NCI-H748 (cell line): ENCODE data around the gene ZNF512B.

Experiments
- DNase-seq: peaks from one replicate; lab custom pipeline; 2025; ENCODE audit not compliant: unreplicated experiment; lab: John Stamatoyannopoulos, UW

Gene ZNF512B

DNA sequence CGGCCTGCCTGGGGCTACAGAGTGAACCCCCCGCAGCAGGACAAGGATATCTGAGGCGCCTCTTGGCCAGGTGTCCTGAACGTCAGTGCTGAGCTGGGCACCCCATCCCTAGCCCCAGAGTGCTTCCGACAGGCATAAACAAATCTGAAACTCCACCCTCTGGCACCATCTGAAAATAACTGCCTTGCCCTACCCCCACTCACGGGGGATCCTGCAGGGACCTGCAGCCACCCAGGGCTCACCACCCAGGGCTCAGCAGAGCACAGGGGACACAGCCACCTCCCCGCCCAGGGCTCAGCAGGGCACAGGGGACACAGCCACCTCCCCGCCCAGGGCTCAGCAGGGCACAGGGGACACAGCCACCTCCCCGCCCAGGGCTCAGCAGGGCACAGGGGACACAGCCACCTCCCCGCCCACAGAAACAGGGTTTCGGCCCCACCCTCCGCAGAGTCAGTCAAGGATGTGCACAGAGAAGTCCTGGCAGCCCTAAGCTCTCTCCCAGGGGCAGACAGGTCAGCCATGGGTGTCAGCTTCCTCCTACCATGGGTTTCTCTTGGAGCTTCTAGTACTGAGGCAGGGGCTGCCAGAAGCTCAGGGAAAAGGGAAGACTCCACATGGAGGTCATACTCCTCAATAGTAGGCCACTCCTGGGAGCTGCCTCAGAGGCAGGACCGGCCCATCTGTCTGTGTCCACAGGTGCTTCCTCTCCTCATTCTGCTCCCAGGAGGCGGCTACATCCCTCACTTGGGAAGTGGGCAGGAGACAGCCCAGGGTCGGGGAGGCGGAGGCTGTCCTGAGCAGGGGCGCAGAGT, 18.1 kb downstream of the ZNF512B start:
- no peak for DNase-seq

DNA sequence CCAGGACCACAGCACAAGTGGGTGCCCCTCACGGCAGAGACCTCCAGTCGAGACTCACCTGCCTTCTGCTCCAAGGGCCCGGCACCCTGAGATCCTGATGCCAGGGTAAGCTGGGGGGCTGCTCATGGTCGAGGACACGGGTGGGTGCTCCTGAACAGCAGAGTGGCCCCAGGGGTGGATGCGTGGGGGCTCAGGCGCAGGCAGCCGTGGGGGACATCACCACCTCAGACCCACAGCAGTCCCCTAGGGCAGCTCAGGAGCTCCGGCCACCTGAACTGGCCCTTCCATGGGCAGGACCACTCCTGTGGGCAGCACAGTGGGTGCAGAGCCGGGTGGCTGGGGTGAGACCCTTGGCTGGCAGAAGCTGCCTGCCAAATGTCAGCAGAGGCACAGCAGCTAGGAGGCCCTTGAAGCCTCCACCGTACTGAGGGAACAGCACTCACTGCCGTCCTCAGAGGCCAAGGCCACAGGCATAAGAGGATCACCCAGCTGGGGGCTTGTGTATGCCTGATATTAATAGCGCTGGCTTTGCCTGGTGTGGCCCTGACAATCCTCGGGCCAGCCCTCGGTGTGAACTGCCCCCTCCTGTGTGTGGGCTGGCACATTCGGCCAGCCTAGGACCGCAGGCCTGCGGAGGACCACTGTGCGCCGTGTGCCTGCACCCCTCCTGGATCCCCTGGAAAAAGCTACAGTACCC, 18.9 kb downstream of the ZNF512B start:
- no peak for DNase-seq

DNA sequence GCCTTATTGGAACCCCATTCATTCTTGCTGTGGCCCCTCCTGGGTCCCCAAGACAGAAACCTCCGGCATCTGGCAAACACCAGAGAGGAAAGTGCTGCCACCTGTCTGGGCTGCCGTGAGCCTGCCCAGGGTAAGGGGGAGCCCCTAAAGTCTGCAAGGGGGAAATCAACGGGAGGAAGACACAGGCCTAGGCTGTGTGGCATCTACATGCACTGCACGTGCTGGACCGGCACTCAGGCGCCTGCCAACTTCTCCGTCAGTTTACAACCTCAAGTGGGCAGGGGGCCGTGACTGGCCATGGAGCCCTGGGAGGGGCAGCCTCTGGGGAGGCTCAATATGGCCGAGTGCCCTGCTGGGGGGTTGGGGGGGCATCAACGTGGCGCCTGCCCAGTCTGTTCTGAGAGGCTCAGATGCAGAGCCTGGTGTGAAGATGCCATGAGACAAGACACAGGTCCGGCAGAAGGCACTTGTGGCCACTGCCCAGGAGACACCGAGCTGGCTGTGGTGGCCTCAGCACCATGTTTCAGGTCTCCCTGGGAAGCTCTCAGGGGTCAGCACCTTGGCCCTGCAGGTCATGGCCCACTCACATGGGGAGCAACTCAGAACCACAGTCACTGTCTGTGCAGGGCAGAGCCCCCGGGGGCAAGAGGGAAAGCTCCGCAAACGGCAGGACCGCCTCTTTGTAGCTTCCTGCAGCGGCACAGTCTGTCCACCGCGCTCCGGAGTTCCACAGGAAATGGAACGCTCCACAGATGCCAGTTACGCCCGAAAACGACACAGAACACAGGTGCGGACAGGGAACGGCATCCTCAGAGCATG, 21.9 kb downstream of the ZNF512B start:
- no peak for DNase-seq

DNA sequence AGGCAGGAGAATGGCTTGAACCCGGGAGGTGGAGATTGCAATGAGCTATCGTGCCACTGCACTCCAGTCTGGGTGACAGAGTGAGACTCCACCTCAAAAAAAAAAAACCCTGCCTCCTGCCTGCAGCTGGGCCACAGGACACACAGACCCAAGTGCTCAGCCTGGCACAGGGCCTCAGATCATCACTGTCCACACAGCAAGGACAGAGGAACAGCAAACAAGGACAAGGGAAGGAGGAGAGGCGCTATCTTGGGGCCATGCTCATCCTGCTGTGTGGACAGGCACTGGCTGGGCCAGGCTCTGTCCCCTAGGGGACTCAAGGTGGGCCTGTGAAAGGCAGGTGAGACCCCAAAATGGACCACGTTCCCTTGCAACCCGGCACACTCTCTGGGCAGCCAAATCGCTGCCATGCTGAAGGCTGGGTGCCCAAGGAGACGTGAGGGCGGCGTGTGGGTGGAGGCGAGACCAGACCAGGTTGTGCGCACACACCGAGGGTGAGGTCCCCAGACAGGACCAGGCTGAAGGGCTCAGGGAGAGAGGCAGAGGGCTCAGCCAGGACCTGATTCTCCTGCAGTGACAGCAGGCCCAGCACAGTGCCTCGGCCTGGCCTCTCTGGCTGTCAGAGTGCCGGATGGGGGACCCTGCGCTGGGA, 22.6 kb downstream of the ZNF512B start:
- no peak for DNase-seq

DNA sequence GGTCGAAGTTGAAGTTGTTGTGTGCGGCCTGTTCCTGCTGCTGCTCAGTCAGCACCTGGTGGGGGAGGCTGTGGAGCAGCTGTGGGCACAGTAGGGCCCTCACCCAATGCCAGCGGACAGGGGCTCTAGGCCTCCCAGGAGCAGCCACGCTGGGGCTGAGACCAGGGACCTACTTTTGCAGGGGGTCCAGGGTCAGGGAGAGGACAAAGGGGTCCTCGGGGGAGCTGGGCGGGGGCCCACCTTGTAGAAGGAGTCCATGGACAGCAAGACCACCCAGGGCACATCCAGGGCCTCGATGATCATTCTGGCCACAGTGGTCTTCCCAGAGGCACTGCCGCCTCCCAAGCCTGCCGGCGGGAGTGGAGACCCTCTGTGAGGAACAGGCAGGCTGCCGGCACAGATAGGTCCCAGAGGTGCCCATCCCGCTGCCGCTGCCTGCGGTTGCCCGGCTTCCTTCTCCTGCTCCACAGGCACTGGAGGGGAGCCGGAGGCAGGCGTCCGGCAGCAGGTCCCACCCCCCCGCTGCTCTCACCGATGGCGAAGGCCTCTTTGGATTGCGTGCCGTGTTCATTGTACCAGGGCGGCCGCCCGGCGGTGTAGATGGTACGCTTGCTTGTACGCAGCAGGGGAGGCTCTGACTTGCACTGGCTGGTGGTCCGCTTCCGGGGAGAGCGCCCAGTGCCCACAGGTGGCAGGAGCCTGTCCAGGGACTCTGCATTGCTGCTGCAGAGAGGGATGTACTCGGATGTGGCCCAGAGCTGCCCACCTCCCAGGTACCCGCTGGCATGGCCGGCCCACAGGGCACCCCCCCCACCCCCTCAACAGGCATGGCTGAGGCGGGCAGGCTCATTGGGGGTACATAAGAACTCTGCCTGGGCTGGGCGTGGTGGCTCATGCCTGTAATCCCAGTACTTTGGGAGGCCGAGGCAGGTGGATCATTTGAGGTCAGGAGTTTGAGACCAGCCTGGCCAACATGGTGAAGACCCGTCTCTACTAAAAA, 23.5 kb downstream of the ZNF512B start:
- DNase-seq: no peak

DNA sequence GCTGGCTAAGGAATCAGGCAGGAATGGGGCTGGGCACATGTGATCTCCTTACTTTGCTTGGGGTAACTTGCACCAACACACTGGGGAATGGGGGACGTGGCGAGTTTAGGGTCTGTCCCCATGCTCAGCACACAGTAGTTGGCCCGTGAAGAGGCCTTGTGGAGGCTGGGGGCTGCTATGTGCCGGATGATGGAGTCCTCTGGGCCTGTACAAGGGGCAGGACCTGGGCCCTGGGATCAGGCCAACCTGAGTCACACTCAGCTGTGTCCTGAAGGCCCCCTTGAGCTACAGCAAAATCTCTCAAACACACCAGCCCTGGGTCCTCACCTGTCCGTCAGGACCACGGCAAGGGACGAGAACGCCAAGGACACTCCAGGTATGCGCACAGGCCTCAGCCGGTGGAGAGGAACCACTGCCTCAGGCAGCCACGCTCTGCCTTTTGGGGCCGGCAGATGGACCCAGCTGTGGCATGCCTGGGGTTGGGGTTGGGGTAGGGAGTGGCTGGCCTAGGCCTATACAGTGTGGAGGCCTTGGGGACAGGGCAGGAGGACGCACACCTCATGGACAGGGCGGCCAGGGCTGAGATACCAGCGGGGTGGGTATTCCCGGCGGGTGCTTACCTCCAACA, 24.6 kb downstream of the ZNF512B start:
- no peak for DNase-seq

DNA sequence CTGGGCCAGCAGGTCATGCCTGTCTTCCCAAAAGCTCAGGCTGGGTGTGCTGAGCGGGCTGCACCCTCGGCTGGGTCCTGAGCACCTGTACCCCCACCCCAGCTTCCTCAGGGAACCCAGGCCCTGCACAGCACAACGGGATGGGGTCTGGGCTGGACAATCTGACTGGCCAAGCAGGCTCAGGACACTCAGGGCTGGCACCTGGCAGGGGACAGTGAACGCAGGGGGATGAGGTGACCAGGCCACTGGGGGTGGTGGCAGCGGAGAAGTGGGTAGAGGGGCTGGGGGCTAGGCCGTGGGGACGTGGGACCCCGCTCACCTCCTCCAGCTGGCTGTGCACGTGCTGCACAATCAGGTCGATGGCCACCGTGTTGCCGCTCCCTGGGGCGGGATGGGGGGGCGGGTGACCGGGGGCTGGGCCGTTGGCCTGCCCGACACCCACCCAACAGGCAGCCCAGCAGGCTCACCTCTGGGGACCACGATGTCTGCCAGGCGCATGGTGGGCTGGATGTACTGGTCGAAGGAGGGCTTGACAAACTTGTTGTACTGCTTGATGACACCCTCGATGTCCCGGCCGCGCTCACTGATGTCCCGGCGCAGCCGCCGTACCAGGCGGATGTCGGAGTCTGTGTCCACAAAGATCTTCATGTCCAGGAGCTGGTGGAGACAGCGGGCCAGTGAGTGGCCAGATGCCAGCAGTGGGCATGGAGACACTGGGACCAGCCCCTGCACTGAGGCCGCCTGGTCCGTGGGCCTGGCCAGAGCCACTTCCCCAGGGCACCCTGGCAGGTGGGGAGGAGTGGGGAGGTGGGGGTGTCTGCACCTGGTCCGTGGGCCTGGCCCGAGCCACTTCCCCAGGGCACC, 25.4 kb downstream of the ZNF512B start:
- no peak for DNase-seq

DNA sequence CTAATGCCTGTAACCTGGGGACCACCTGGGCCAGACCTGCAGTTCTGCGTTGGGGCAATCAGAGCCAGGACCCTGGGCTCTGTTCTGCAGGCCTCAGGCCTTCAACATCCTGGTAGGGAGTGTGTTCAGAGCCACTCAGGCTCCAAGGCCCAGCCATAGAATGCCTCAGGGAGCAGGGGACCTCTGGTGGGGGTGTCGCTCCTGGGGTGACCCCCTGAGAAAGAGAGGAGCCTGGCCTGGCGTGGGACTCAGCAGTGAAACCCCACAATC, 26.0 kb downstream of the ZNF512B start:
- DNase-seq: no peak

DNA sequence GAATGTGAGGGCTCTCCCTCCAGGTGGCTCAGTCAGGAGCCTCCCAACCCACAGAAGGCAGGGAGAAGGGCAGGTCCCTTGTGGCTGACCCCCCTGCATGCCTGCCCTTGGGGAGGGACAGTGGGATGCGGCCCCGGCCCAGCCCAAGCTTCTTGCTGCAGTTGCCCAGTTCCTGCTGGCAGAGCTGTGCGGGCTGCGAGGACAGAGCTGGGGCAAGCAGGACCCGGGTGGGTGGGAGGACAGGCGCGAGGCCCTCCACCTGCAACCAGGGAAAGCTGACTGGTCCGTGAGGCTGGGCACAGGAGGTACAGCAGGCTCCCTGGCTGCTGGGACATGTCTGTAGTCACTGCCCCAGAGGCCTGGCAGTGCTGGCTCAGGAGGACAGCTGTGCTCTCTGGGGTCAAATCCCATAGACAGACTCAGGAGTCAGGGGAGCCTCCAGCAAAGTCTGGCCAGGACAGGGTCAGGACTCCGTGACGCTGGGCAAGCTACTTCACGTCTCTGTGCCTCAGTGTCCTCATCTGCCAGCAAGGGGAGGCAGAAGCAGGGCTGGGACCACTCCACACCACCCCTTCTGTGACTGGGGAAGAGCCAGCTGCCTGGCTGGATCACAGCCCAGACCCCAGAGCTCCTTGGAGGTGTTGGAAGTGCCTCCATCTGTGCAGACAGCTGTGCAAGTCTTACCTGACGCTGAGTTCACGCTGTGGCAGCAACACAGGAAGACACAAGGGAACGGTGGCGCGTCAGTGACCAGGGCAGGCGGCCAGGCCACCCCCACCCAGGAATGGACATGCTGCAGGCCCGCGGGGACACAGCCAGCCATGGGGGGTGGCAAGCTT, 26.5 kb downstream of the ZNF512B start:
- DNase-seq: no peak

DNA sequence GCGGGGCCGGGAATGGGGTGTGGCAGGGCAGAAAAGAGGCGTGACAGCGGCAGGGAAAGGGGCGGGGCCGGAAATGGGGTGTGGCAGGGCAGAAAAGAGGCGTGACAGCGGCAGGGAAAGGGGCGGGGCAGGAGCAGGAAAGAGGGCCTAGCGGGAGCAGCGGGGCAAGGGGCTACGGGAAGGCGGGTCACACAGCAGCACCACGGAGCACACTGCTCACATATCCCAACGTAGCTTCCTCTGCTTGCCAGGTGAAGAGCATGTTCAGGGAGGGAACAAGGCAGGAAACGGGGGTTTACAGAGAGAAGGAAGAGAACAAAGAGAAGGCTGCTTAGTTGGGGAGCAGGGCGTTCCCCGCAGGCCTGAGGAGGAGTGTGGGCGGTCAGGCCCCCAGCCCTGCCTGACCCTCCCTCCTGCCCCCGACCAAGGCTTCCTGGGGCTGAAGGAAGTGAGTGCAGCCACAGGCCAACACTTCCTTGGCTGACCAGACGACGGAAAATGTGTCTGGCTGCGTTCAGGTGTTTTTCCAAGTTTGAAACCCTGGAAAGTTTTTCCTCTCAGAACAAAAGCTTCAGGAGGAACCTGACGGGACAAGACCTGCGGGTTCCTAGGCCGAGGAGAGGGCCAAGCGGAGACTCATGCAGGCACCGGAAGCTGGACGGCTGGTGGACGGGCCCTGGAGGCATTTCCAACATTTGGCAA, 27.3 kb downstream of the ZNF512B start:
- DNase-seq: peak; percentile 37

DNA sequence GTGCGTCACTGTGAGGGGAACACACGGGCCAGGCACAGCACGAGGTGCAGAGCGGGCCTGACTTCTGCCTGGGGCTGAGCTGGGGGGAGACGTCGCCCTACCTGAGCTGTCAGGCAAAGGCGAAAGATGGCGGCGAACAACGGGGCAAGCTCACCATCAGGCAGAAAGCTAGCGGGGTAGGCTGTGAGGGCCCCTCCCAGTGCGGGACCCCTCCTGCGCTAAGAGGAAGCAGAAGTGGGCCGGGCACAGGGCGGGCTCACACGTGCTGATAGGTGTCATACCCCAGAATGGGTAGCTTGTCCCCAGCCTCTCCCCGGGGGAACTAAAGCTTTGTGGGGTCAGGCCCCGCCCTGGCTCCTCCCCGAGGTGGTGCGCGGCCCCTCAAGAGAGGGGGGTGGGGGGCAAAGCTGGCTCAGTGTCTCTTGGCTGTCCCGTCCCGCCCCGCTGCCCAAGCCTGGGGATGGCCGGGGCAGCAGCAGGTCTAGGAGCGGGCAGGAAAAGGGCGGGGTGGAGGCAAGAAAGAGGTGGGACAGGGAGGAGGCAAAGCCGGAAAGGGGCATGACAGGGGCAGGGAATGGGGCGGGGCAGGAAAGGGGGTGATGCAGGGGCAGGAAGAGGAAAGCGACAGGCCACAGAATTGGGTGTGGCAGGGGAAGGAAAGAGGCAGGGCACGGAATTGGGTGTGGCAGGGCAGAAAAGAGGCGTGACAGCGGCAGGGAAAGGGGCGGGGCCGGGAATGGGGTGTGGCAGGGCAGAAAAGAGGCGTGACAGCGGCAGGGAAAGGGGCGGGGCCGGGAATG, 28.2 kb downstream of the ZNF512B start:
- no peak for DNase-seq

DNA sequence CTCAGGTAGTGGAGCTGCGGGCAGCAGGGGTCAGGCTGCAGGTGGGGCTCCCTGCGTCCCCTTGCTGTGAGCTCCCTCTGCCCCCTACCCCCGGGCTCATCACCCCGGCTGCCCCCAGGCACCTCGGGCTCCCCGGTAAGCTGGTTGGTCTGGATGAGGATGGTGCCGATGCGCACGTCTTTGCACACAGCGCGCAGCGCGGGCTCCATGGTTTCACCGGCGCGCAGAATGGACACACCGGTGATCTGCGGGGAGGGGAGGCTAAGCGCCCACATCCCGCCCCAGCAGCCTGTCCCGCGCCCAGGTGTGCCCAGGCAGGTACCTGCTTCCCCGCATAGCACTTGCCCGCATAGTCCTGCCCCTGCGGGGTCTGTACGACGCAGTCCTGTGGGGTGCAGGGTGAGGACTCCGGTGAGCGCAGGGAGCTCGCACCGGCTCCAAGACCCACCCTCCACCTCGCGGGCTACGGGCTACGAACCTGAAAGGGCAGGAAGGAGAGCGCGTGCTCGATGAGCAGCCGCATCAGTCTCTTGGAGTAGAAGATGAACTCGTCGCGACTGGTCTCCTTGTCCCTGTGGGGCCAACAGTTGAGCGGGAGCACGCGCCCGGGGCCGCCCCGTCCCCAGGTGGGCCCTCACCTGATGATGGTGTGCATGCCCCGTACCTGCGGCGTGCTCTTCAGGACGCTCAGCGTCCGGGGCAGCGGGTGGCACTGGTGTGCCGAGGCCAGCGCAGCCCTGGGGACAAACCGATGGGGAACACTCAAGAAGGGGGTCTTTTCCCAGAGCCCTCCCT, 29.1 kb downstream of the ZNF512B start:
- DNase-seq: no peak

DNA sequence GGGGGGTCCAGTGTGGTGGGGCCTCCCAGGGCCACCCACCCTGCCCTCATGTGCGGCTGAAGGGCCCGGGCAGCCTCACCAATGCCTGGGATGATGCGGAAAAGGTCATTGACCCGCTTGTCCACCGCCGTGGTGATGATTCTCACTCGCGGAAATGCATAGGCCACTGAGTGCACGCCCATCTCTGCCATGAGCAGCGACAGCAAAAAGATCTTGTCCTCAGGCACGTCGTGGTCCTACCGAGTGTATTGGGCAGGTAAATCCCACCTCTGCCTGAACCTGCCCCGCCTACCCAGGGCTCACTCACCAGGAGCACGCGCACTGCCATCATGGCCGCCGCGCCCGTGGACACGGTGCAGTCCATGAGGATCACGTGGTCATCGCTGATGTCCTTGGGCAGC, 29.7 kb downstream of the ZNF512B start:
- no peak for DNase-seq

DNA sequence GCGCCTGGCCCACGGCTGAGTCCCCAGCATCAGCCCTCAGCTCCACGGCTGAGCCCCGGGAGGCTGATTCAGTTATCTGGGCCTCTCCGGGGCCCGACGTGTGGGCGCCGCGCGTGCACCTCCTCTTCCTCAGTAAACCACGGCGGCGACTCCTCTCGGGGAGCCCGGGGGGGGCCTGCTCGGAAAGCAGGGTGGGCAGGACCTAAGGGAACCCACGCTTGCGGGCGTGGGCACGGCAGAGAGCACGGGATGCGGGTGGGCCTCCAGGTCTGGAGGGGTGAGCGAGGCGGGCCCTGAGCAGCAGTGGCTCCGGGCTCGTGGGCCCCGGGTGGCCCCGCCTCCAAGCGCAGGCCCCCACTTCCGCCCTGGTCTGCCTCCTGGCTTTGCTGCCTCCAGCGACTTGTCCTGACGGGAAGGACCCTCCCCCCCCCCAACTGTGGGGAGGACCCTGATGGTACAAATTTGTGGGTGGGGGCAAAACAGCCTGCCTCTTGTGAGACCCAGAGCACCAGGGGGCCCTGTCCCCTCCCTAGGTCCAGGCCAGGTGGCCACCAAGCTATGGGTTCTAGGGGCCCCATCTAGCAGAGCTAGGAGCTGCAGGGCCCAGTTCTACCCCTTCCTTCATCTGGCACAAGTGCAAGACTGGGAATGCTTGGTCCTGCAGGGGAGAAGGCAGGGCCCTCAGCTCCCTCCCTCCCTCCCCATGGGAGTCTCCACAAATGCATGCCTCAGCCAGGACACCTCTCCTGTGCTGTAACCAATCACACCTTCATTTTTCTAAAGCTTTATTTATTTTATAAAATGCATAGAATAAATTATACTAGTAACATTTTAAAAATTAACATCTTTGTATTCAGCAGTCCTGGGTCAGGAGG, 30.4 kb downstream of the ZNF512B start:
- no peak for DNase-seq

DNA sequence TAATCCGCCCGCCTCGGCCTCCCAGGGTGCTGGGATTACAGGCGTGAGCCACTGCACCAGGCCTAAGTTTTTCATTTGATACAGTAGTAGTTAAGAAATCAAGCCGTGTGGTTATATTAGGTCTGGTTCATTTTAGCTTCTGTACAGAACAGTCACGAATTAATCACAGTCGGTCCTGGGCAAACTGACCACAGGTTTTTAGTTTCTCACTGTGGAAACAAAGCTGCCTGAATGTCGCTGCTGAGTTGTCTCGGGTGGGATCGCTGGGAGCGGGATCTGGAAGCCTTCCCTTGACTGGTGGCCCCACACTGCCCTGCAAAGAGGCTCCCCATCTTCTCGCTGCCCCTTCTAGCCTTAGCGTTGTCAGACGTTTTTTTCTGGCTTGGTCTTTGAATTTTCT, 32.1 kb downstream of the ZNF512B start:
- DNase-seq: no peak
